Calu3 (cell line): ENCODE data around the gene KLHDC8A. TPM values are rescaled to one million over a fixed set of nuclear protein-coding genes. Genes with fewer than 3 reads are reported as not detected.

Experiments
- BruUV-seq: library from RNA; stranded (reverse); fragments of 400-500 nt; replicated peaks from 2 replicates; lab custom pipeline; 2021; lab: Mats Ljungman, UMichigan
- CTCF ChIA-PET: fragments of 300-600 bp; sonication (Branson Sonifier 250); formaldehyde crosslinking; loops from one replicate; lab custom pipeline; 2022; ENCODE audit warnings: antibody characterized with exemption; lab: Charles Lee
- DNase-seq: peaks from one replicate; pipeline ENCODE4 v3.0.0; 2022
- H3K27ac Mint-ChIP-seq: one replicate; pipeline ENCODE4 v1.8.0; 2022; ENCODE audit warnings: mixed read lengths; ENCODE audit not compliant: unreplicated experiment
- H3K27me3 Mint-ChIP-seq: one replicate; pipeline ENCODE4 v1.8.0; 2022; ENCODE audit warnings: mixed read lengths; ENCODE audit not compliant: unreplicated experiment
- H3K36me3 Mint-ChIP-seq: one replicate; pipeline ENCODE4 v1.8.0; 2022; ENCODE audit warnings: mild to moderate bottlenecking, moderate library complexity, mixed read lengths; ENCODE audit not compliant: insufficient read depth, unreplicated experiment
- H3K4me1 Mint-ChIP-seq: one replicate; pipeline ENCODE4 v1.8.0; 2022; ENCODE audit warnings: mild to moderate bottlenecking, low read depth, mixed read lengths; ENCODE audit not compliant: unreplicated experiment
- H3K4me3 Mint-ChIP-seq: one replicate; pipeline ENCODE4 v1.8.0; 2022; ENCODE audit warnings: mild to moderate bottlenecking, low read depth, moderate library complexity, mixed read lengths; ENCODE audit not compliant: unreplicated experiment
- H3K9me3 Mint-ChIP-seq: one replicate; pipeline ENCODE4 v1.8.0; 2022; ENCODE audit warnings: low read depth, mixed read lengths; ENCODE audit not compliant: unreplicated experiment
- intact Hi-C: fragments of 100-400 bp; cut with micrococcal nuclease; formaldehyde crosslinking; loops from one replicate; pipeline ENCODE4 v1.10.0; 2022; ENCODE audit not compliant: unreplicated experiment
- total RNA-seq: library from RNA; stranded (reverse); gene quantifications from 2 replicates; pipeline ENCODE4 v1.2.3, GENCODE V29; 2022
- TF ChIP-seq, protein P1 (sequence below): fragments of 200-600 bp; IDR thresholded peaks from one replicate; pipeline ENCODE4 v1.8.0; 2022; ENCODE audit warnings: antibody characterized with exemption; ENCODE audit not compliant: unreplicated experiment

The KLHDC8A gene
- total RNA-seq, 1 experiment from 2014 or later: not detected

DNA sequence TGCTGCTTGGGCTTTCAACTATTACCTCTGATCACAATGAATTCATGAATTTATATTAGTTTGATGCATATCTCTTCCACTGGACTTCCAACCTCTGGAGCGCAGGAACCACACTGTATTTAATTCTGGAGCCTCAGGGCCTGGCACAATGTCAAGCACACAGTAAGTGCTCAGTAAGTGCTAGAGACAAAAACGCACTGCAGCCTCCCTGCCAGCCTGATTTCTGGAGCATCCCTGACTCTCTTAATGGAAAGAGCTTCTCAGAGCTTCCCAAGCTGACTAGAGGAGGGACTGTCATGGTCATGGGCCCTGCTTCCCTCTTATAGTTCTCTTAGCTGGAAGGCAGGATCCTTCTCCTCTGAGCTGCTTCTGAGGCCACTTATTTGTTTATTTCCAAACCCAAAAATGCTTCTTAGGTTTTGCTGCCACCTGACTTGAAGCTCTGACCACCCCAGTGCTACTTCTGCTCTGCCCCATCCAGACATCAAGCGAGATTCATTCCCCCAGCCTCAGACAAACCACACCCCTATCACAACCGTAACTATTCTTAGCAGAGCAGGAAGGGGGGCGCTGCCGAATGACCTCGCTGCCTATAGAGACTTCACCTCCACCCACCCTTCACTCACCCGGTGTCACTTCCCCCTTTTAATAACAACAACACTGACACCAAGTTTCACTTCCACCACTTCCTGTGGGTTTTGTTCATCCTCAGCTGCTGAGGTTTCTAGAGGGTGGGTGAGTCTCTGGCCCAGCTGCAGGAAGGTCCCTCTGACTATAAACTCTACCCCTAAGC lies 68.8 kb downstream of the KLHDC8A start:
- BruUV-seq: no TSS peak
- Mint-ChIP-seq H3K27me3 (no peaks in the 10 kb centered on the region), H3K4me1 (peaks cover 19% of the 10 kb centered on the region), H3K36me3 (no peaks in the 10 kb centered on the region), H3K27ac (no peak overlapping the region), H3K9me3 (no peaks in the 10 kb centered on the region), H3K4me3 (no peak overlapping the region)
- intact Hi-C loops: no loop called here
- CTCF ChIA-PET: interaction anchor here (0.8 kb wide), 1 partner anchor 14 kb away, joined by 3 read pairs; no protein-coding TSS in a partner anchor
- no peak for DNase-seq
- TF ChIP-seq, protein P1, sequence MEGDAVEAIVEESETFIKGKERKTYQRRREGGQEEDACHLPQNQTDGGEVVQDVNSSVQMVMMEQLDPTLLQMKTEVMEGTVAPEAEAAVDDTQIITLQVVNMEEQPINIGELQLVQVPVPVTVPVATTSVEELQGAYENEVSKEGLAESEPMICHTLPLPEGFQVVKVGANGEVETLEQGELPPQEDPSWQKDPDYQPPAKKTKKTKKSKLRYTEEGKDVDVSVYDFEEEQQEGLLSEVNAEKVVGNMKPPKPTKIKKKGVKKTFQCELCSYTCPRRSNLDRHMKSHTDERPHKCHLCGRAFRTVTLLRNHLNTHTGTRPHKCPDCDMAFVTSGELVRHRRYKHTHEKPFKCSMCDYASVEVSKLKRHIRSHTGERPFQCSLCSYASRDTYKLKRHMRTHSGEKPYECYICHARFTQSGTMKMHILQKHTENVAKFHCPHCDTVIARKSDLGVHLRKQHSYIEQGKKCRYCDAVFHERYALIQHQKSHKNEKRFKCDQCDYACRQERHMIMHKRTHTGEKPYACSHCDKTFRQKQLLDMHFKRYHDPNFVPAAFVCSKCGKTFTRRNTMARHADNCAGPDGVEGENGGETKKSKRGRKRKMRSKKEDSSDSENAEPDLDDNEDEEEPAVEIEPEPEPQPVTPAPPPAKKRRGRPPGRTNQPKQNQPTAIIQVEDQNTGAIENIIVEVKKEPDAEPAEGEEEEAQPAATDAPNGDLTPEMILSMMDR: no peak

DNA sequence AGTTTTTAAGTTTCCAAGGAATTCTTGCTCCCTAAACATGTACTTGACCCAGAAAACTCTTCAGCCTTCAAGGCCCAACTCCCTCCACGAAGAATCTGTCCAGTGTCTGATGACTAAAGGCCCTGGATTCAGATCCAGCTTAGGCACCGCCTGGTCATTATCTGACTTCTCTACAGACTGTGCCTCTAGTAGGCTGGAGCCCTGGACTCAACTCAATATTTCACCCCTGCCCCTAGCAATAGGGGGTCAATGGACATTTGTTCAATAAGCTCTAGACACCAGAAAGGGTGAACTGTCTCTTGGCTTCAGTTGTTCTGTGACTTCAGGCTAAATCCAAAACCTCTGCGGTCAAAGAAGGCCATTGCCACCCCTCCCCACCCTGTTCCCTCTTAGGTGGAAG lies 69.6 kb downstream of the KLHDC8A start:
- CTCF ChIA-PET: interaction anchor here (1.8 kb wide), 1 partner anchor 35 kb away, joined by 11 read pairs; the partner anchor contains the start of gene NUAK2
- Mint-ChIP-seq H3K36me3 (no peaks in the 10 kb centered on the region), H3K27ac (no peak overlapping the region), H3K27me3 (no peaks in the 10 kb centered on the region), H3K4me1 (peaks cover 19% of the 10 kb centered on the region), H3K4me3 (no peak overlapping the region), H3K9me3 (no peaks in the 10 kb centered on the region)
- TF ChIP-seq, protein P1: no peak
- no peak for DNase-seq
- intact Hi-C loops: no loop called here
- no TSS peak for BruUV-seq

DNA sequence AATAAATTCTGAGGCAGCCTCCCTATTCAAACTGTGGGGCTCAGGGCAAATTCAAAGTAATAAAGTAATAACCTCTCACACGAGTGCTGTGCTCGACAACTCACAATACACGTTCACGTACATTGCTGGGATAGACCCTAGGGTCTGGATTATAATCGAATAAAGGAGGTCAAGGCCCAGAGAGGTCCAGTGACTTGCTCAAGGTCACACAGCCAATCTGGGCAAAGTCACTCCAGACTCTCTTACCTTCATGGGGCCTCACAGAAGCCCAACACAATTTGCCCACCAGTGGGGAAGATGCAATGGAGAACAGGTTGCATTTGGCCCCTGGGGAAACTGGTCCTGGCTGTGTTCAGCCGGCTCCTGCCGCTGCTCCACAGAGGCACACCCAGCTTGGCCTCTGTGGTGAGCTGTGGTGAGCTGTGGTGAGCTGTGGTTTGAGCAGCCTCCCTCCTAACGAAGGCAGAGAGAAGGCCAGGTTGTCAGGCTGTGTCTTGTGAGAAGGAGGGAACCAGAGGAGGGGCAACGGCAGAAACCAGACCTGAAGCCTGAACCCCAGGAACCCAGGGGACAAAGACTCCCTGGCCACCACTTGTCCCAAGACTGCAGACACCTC lies 70.3 kb downstream of the KLHDC8A start:
- Mint-ChIP-seq H3K36me3 (no peaks in the 10 kb centered on the region), H3K9me3 (no peaks in the 10 kb centered on the region), H3K27me3 (no peaks in the 10 kb centered on the region), H3K4me1 (peaks cover 19% of the 10 kb centered on the region), H3K4me3 (no peak overlapping the region), H3K27ac (no peak overlapping the region)
- CTCF ChIA-PET: interaction anchor here (1.8 kb wide), 1 partner anchor 35 kb away, joined by 11 read pairs; the partner anchor contains the start of gene NUAK2
- no TSS peak for BruUV-seq
- intact Hi-C loops: no loop called here
- DNase-seq: no peak
- TF ChIP-seq, protein P1: no peak

Other genes starting within 250 kb of the KLHDC8A start
- 21.9 and 22.0 TPM in 2 replicates for gene RBBP5, start 234.9 kb downstream of the KLHDC8A start, total RNA-seq
- gene DSTYK, start 145.2 kb downstream of the KLHDC8A start, total RNA-seq: 8.3 and 8.6 TPM in 2 replicates
- gene TMCC2, start 129.0 kb downstream of the KLHDC8A start, total RNA-seq: 0.33 and 0.37 TPM in 2 replicates
- 2.6 and 3.7 TPM in 2 replicates for gene NUAK2, start 35.2 kb downstream of the KLHDC8A start, total RNA-seq
- 15.3 and 17.2 TPM in 2 replicates for gene LEMD1, start 65.1 kb upstream of the KLHDC8A start, total RNA-seq
- 14.2 TPM in 2 replicates for gene BLACAT1, start 99.1 kb upstream of the KLHDC8A start, total RNA-seq
- gene CDK18, start 147.7 kb upstream of the KLHDC8A start, total RNA-seq: 42.1 and 44.0 TPM in 2 replicates